K562 (cell line): ENCODE data around the gene ZNF385C. TPM values are rescaled to one million over a fixed set of nuclear protein-coding genes. Genes with fewer than 3 reads are reported as not detected.

Experiments used
- ATAC-seq: fragments of 200-7000 bp; cut with Tn5 transposase; 3 replicates; pipeline ENCODE4 v1.9.1; 2020; ENCODE audit warnings: moderate library complexity
- BruUV-seq: library from RNA; stranded (reverse); fragments of 400-500 nt; replicated peaks from 2 replicates; lab custom pipeline; 2021; lab: Mats Ljungman, UMichigan
- CTCF ChIA-PET: fragments of 300-600 bp; formaldehyde crosslinking; extraction: SDS; loops from one replicate; lab custom pipeline; 2021; ENCODE audit warnings: low intra/inter-chr PET ratio; lab: Yijun Ruan, JAX
- POLR2A ChIA-PET: fragments of 300-600, 350-650 bp; sonication (Branson Sonifier 250); formaldehyde crosslinking; extraction: SDS; loops from one replicate; lab custom pipeline; 2021; ENCODE audit warnings: antibody characterized with exemption, inconsistent platforms; lab: Yijun Ruan, JAX
- DNase-seq, 4 experiments: peaks; one replicate each; pipeline versions ENCODE4 v3.0.0 to v3.0.0-alpha.2; 2011 to 2018; ENCODE audit warnings: low spot score in 3 of 4, mixed read lengths in 3 of 4; ENCODE audit errors: extremely low read depth in 1 of 4
- FAIRE-seq: peaks from 2 replicates; lab custom pipeline; 2011; peaks lifted over from hg19 to GRCh38; lab: Jason Lieb, UNC
- H2AFZ ChIP-seq: 2 replicates; pipeline ENCODE4 v1.6.0; 2011; ENCODE audit warnings: low read depth, low read length, control low read depth, inconsistent platforms
- H3K27ac ChIP-seq: fragments of 200-600 bp; 3 replicates; pipeline ENCODE4 v1.8.0; 2011; ENCODE audit warnings: low read depth, mild to moderate bottlenecking, control low read depth, inconsistent platforms, low read length, moderate library complexity, mixed read lengths; ENCODE audit errors: extremely low read depth
- H3K27me3 ChIP-seq, 2 experiments: fragments of 300-600 bp in 1 of 2; 2 replicates in 1 of 2; 3 replicates in 1 of 2; pipeline versions ENCODE4 v1.6.0 to v1.8.0; 2011; ENCODE audit warnings: inconsistent platforms in 2 of 2, low read length in 2 of 2, mild to moderate bottlenecking in 1 of 2, mixed read lengths in 1 of 2, moderate library complexity in 1 of 2; ENCODE audit not compliant: control insufficient read depth in 2 of 2, insufficient read depth in 2 of 2
- H3K36me3 ChIP-seq: fragments of 300-600 bp; 3 replicates; pipeline ENCODE4 v1.8.0; 2011; ENCODE audit warnings: mild to moderate bottlenecking, low read length, inconsistent platforms; ENCODE audit not compliant: control insufficient read depth, insufficient read depth
- H3K4me1 ChIP-seq, 2 experiments: fragments of 200-600 bp in 1 of 2; replicated peaks in 1 of 2; 2 replicates in 1 of 2; 3 replicates in 1 of 2; pipeline versions ENCODE4 v1.5.1 to v1.8.0; 2011; ENCODE audit warnings: inconsistent platforms in 2 of 2, low read length in 2 of 2, mild to moderate bottlenecking in 1 of 2, mixed read lengths in 1 of 2, moderate library complexity in 1 of 2; ENCODE audit not compliant: control insufficient read depth in 2 of 2, insufficient read depth in 2 of 2
- H3K4me2 ChIP-seq: 2 replicates; pipeline ENCODE4 v1.6.1; 2011; ENCODE audit warnings: low read length, control low read depth, inconsistent platforms, mixed read lengths; ENCODE audit not compliant: insufficient read depth
- H3K4me3 ChIP-seq: fragments of 200-600 bp; sonication (generic), shearing (Covaris generic); 2 replicates; pipeline ENCODE4 v1.5.1; 2016; ENCODE audit warnings: control low read depth, inconsistent platforms
- H3K79me2 ChIP-seq: fragments of 200-600 bp; 3 replicates; pipeline ENCODE4 v1.8.0; 2011; ENCODE audit warnings: low read length, inconsistent platforms; ENCODE audit not compliant: control insufficient read depth, insufficient read depth
- H3K9ac ChIP-seq, 2 experiments: 2 replicates each; pipeline versions ENCODE4 v1.6.0 to v1.6.1; 2011; ENCODE audit warnings: low read depth in 2 of 2, low read length in 2 of 2, control low read depth in 1 of 2, inconsistent platforms in 1 of 2, mild to moderate bottlenecking in 1 of 2, mixed read lengths in 1 of 2; ENCODE audit not compliant: insufficient read depth in 1 of 2
- H3K9me1 ChIP-seq: one replicate; pipeline ENCODE4 v1.6.0; 2011; ENCODE audit warnings: inconsistent platforms, mild to moderate bottlenecking, low read length, moderate library complexity; ENCODE audit not compliant: control insufficient read depth, insufficient read depth
- H3K9me3 ChIP-seq: replicated peaks from 2 replicates; pipeline ENCODE4 v1.5.1; 2011; ENCODE audit warnings: low read depth, low read length, inconsistent platforms; ENCODE audit not compliant: control insufficient read depth, insufficient read depth
- H4K20me1 ChIP-seq: replicated peaks from 2 replicates; pipeline ENCODE4 v1.6.1; 2011; ENCODE audit warnings: low read length, inconsistent platforms, mixed read lengths; ENCODE audit not compliant: control insufficient read depth, insufficient read depth
- BCOR ChIP-seq: fragments of 450-650 bp; IDR thresholded peaks from 2 replicates; pipeline ENCODE4 v1.6.1; 2016
- E2F3 ChIP-seq: fragments of 250-450 bp; sonication (Bioruptor Pico); IDR thresholded peaks from 2 replicates; pipeline ENCODE4 v1.4.0; 2020; ENCODE audit warnings: mild to moderate bottlenecking
- HNRNPK ChIP-seq: fragments of 200-400 bp; formaldehyde crosslinking; IDR thresholded peaks from one replicate; pipeline ENCODE4 v1.6.1; 2018; ENCODE audit warnings: mild to moderate bottlenecking, low read depth, low read length; ENCODE audit not compliant: poor library complexity, severe bottlenecking
- KAT2B ChIP-seq: IDR thresholded peaks from one replicate; pipeline ENCODE4 v1.6.1; 2012; ENCODE audit warnings: low read depth, mild to moderate bottlenecking, control low read depth, inconsistent platforms, low read length, moderate library complexity
- KLF16 ChIP-seq: IDR thresholded peaks from 2 replicates; pipeline ENCODE4 v1.6.1; 2016; ENCODE audit warnings: antibody characterized with exemption
- MAFG ChIP-seq: fragments of 450-650 bp; conservative IDR thresholded peaks from 2 replicates; pipeline ENCODE4 v1.6.1; 2016; ENCODE audit warnings: missing genetic modification characterization, missing compliant biosample characterization
- MED1 ChIP-seq: sonication (generic); formaldehyde crosslinking; IDR thresholded peaks from 2 replicates; pipeline ENCODE4 v1.8.1; 2023; ENCODE audit warnings: missing genetic modification reagents, borderline replicate concordance
- MTA1 ChIP-seq: fragments of 450-650 bp; IDR thresholded peaks from 2 replicates; pipeline ENCODE4 v1.6.1; 2017; ENCODE audit warnings: borderline replicate concordance
- NR2F6 ChIP-seq: fragments of 450-650 bp; formaldehyde crosslinking; IDR thresholded peaks from 2 replicates; pipeline ENCODE4 v1.4.0; 2020; ENCODE audit warnings: mild to moderate bottlenecking
- POLR2AphosphoS5 ChIP-seq: IDR thresholded peaks from 2 replicates; pipeline ENCODE4 v1.6.1; 2011; ENCODE audit warnings: mild to moderate bottlenecking, low read depth, low read length, moderate library complexity; ENCODE audit not compliant: control insufficient read depth, insufficient read depth
- SETDB1 ChIP-seq: IDR thresholded peaks from one replicate; pipeline ENCODE4 v1.6.1; 2012; ENCODE audit warnings: low read length, control low read depth, inconsistent platforms
- STAG1 ChIP-seq: sonication (generic); formaldehyde crosslinking; IDR thresholded peaks from 2 replicates; pipeline ENCODE4 v1.5.0; 2020; ENCODE audit warnings: missing genetic modification reagents, borderline replicate concordance
- ZNF445 ChIP-seq: fragments of 250-450 bp; sonication (Bioruptor Pico); IDR thresholded peaks from 2 replicates; pipeline ENCODE4 v1.4.0; 2020; ENCODE audit warnings: low read depth, mild to moderate bottlenecking, moderate library complexity
- WGBS: fragments of 100-300 bp; shearing (Covaris generic); methylation state at CpG from one replicate; pipeline ENCODE4 v1.1.6; 2016; ENCODE audit warnings: low coverage, mixed read lengths; ENCODE audit not compliant: insufficient coverage; ENCODE audit errors: missing lambda C conversion rate; 5-methylcytosine and 5-hydroxymethylcytosine counted together
- in situ Hi-C: fragments of 300-500 bp; cut with MboI; formaldehyde crosslinking; loops from 4 replicates; pipeline ENCODE4 v1.15.0; 2018; ENCODE audit warnings: inconsistent platforms, mixed read lengths
- intact Hi-C: fragments of 100-400 bp; cut with micrococcal nuclease; formaldehyde crosslinking; loops from 2 replicates; pipeline ENCODE4 v1.14.2; 2022
- polyA plus RNA-seq, 8 experiments: library from polyadenylated mRNA; depleted of rRNA in 4 of 8; stranded (reverse) in 5 of 8; unstranded in 3 of 8; fragments of >200 nt; fragmentation: Nextera tagmentation in 2 of 8; fragmentation: Illumina TruSeq in 1 of 8; extraction: Ambion mirVana in 2 of 8; extraction: Trizol in 1 of 8; gene quantifications; 2 replicates each; pipeline versions ENCODE4 v1.2.1 to v1.2.3, GENCODE V29; 2011 to 2014; ENCODE audit warnings: inconsistent platforms in 1 of 8, missing spikeins in 1 of 8
- total RNA-seq, 7 experiments: library from RNA; depleted of rRNA in 6 of 7; stranded (reverse); fragments of >200 nt in 6 of 7; fragmentation: Illumina TruSeq in 2 of 7; extraction: Trizol in 2 of 7; gene quantifications; 2 replicates each; pipeline versions ENCODE4 v1.2.1 to v1.2.3, GENCODE V29; 2011 to 2021; ENCODE audit warnings: low replicate concordance in 1 of 7
- TF ChIP-seq, protein P1 (sequence below), 2 experiments: fragments of 450-650 bp; conservative IDR thresholded peaks; 2 replicates each; pipeline ENCODE4 v1.6.1; 2017; ENCODE audit warnings: mild to moderate bottlenecking in 2 of 2, moderate library complexity in 2 of 2
- TF ChIP-seq, protein P2 (sequence below): fragments of 250-450 bp; sonication (Bioruptor Pico); IDR thresholded peaks from 2 replicates; pipeline ENCODE4 v1.8.0; 2021; ENCODE audit warnings: moderate library complexity, mild to moderate bottlenecking, inconsistent platforms
- TF ChIP-seq, protein P3 (sequence below): fragments of 200-800 bp; sonication (Bioruptor generic); IDR thresholded peaks from 2 replicates; pipeline ENCODE4 v1.6.1; 2017; ENCODE audit warnings: missing genetic modification characterization, missing compliant biosample characterization
- TF ChIP-seq, protein P4 (sequence below): sonication (generic); formaldehyde crosslinking; IDR thresholded peaks from 2 replicates; pipeline ENCODE4 v1.8.0; 2022; ENCODE audit warnings: mild to moderate bottlenecking, missing genetic modification reagents

Gene ZNF385C
- total and polyA plus RNA-seq, 9 of the 15 experiments (the other 6 are each of a cell fraction or from before 2014, with no cell fraction given) = 0.03 to 0.35 (median 0.18) TPM; not detected in 1

DNA sequence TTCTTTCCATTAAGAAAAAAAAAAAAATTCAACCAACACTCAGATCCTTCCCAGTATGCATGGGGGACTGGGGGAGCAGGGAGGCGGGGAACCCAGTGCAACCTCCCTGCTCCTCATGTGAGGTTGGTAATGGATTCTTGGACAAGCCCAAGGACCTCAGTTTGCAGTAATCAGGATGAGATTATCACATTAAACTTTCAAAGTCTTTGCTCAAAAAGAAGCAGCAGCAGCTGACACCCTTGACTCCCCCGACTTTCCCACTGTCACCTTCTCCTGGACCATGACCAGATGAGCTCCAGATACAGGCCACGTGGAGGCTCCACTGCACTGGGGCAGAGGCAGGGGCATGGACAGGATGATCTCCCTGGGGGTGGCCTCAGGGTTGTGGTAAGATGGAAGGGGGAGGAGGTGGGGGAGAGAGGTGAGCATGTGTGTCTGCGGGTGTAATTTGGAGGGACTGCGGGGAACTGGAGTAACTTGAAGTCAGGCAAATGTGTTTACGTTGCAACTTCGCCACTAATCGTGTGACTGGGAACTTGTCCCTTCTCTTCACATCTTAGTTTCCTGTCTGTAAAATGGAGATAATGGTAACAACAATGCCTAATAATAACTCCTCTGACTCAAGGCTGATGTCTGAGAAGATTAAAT, 19.8 kb downstream of the ZNF385C start (continued):
- TF ChIP-seq, protein P1, sequence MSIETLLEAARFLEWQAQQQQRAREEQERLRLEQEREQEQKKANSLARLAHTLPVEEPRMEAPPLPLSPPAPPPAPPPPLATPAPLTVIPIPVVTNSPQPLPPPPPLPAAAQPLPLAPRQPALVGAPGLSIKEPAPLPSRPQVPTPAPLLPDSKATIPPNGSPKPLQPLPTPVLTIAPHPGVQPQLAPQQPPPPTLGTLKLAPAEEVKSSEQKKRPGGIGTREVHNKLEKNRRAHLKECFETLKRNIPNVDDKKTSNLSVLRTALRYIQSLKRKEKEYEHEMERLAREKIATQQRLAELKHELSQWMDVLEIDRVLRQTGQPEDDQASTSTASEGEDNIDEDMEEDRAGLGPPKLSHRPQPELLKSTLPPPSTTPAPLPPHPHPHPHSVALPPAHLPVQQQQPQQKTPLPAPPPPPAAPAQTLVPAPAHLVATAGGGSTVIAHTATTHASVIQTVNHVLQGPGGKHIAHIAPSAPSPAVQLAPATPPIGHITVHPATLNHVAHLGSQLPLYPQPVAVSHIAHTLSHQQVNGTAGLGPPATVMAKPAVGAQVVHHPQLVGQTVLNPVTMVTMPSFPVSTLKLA (conservative IDR thresholded peaks at IDR 0.05) = peak in 1 of 2 experiments; percentile 69; a peak in 2 of 4 replicates
- TF ChIP-seq HNRNPK = no peak
- TF ChIP-seq, protein P2, sequence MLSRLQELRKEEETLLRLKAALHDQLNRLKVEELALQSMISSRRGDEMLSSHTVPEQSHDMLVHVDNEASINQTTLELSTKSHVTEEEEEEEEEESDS = no peak
- peak; percentile 15; the same call in 1 of the 2 replicates for TF ChIP-seq MTA1
- no peak for TF ChIP-seq STAG1 (CRISPR knock-in tag)
- peak; percentile 85 for TF ChIP-seq MAFG (tag)
- TF ChIP-seq, all 486 proteins: peak for 46

DNA sequence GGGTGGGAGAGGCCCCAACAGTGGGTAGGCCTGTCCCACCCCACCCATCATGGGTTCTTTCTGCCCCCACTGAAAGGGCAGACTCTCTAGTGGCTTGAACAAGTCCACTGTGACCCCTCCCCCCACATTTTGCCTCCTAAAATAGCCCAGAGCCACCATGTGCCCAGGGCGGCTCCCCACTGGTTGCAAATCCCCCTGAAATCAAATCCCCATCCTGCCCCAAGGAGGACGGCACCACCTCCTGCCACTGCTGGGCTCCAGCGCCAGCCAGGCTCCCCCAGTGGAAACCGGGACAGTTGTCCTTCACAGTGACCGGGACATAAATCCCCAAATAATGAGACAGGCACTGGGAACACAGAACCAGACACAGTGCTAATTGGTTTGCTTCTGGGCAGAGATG, 20.5 kb downstream of the ZNF385C start:
- Histone ChIP-seq H3K9ac (no peak overlapping the region; a peak in 1 of 4 replicates), H3K4me2 (no peak overlapping the region), H3K4me1 (peaks cover 15% of the 10 kb centered on the region in 2 experiments), H3K27me3 (peaks cover 1 to 13% of the 10 kb centered on the region in 2 experiments; a peak in 3 of 5 replicates), H2AFZ (no peak overlapping the region), H4K20me1 (peaks cover 4% of the 10 kb centered on the region; the same call in 1 of the 2 replicates), H3K79me2 (no peaks in the 10 kb centered on the region), H3K27ac (no peak overlapping the region), H3K9me1 (no peaks in the 10 kb centered on the region), H3K36me3 (no peaks in the 10 kb centered on the region), H3K9me3 (no peaks in the 10 kb centered on the region), H3K4me3 (no peak overlapping the region)
- CTCF ChIA-PET = interaction anchor here (1.4 kb wide), 1 partner anchor 23 kb away, joined by 4 read pairs; no protein-coding TSS in a partner anchor
- no TSS peak for BruUV-seq
- POLR2A ChIA-PET = no interaction called here
- DNase-seq (no peak), ATAC-seq (no peak), FAIRE-seq (no peak)
- intact Hi-C loops = no loop called here
- in situ Hi-C loops = no loop called here
- 78% methylated on average over 5 of the region's 5 CpGs for WGBS
- no peak for TF ChIP-seq E2F3 (CRISPR knock-in tag)
- TF ChIP-seq SETDB1 = no peak
- TF ChIP-seq ZNF445 (CRISPR knock-in tag) = no peak
- no peak for TF ChIP-seq POLR2AphosphoS5
- no peak for TF ChIP-seq NR2F6 (CRISPR knock-in tag)
- no peak for TF ChIP-seq KAT2B
- TF ChIP-seq MTA1 = no peak
- no peak for TF ChIP-seq MED1 (CRISPR knock-in tag)
- TF ChIP-seq, protein P3, sequence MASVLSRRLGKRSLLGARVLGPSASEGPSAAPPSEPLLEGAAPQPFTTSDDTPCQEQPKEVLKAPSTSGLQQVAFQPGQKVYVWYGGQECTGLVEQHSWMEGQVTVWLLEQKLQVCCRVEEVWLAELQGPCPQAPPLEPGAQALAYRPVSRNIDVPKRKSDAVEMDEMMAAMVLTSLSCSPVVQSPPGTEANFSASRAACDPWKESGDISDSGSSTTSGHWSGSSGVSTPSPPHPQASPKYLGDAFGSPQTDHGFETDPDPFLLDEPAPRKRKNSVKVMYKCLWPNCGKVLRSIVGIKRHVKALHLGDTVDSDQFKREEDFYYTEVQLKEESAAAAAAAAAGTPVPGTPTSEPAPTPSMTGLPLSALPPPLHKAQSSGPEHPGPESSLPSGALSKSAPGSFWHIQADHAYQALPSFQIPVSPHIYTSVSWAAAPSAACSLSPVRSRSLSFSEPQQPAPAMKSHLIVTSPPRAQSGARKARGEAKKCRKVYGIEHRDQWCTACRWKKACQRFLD (CRISPR knock-in tag) = no peak
- no peak for TF ChIP-seq BCOR
- no peak for TF ChIP-seq KLF16
- TF ChIP-seq, protein P4, sequence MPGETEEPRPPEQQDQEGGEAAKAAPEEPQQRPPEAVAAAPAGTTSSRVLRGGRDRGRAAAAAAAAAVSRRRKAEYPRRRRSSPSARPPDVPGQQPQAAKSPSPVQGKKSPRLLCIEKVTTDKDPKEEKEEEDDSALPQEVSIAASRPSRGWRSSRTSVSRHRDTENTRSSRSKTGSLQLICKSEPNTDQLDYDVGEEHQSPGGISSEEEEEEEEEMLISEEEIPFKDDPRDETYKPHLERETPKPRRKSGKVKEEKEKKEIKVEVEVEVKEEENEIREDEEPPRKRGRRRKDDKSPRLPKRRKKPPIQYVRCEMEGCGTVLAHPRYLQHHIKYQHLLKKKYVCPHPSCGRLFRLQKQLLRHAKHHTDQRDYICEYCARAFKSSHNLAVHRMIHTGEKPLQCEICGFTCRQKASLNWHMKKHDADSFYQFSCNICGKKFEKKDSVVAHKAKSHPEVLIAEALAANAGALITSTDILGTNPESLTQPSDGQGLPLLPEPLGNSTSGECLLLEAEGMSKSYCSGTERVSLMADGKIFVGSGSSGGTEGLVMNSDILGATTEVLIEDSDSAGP = no peak
